GM06990 (cell line): ENCODE results near the gene MS4A15.
"Not testable (repeated sequence)": the region's sequence is repeated elsewhere in the genome, so short reads cannot be mapped to it uniquely, and the experiment has no call there.

Experiments used
- DNase-seq: peaks from one replicate; pipeline ENCODE4 v3.0.0-alpha.2; 2011; ENCODE audit not compliant: insufficient read length; ENCODE audit errors: extremely low read depth
- H3K27me3 ChIP-seq: replicated peaks from 2 replicates; pipeline ENCODE4 v1.6.0; 2011; ENCODE audit warnings: low read length; ENCODE audit not compliant: control insufficient read depth, insufficient read depth
- H3K36me3 ChIP-seq: 2 replicates; pipeline ENCODE4 v1.5.1; 2011; ENCODE audit warnings: low read length; ENCODE audit not compliant: control insufficient read depth, insufficient read depth
- H3K4me3 ChIP-seq: replicated peaks from 2 replicates; pipeline ENCODE4 v1.5.1; 2011; ENCODE audit warnings: low read depth, mild to moderate bottlenecking, control low read depth, low read length
- CTCF ChIP-seq: IDR thresholded peaks from 2 replicates; pipeline ENCODE4 v1.5.1; 2011; ENCODE audit warnings: low read length, control low read depth, mild to moderate bottlenecking, inconsistent platforms; ENCODE audit not compliant: insufficient read depth, poor library complexity, severe bottlenecking

The MS4A15 gene

GRCh38 chr11:60754887-60755286 lies 1.8 kb upstream of the MS4A15 start:
- no peak for DNase-seq
- Histone ChIP-seq H3K4me3 (no peak overlapping the region), H3K36me3 (no peaks in the 10 kb centered on the region), H3K27me3 (no peaks in the 10 kb centered on the region)
- no peak for TF ChIP-seq CTCF

DNA sequence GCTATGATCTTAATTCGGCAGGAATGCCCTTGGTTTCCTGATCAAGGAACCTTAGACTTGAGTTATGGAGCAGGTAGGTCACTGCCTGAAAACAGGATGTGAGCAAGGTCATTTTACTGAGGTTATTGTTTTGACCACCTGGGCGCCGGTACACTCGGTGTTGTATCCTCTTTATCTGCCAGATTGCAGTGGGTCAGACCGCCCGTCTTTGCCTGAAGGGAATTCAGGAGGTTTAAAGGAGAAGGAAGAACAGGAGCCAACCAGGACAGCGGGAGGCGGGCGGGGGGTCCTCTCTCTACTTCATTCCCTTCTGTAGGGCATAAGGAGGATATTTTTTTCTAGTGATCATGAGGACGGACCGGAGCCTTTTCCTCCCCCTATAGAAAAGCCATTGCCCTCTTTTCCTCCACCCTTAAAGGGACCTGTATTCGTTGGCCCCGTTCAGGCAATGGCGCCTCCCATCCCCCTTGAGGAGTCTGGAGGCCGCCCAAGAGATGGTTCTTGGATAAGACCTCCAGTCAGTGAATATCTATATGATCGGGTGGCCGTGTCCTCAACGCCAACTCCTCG lies 649 bp downstream of the MS4A15 start:
- Histone ChIP-seq H3K4me3 (no peak overlapping the region), H3K36me3 (no peaks in the 10 kb centered on the region), H3K27me3 (no peaks in the 10 kb centered on the region)
- no peak for DNase-seq
- no peak for TF ChIP-seq CTCF

GRCh38 chr11:60758671-60759070 lies 2.0 kb downstream of the MS4A15 start:
- DNase-seq, H3K36me3 ChIP-seq, H3K4me3 ChIP-seq, H3K27me3 ChIP-seq: not testable (repeated sequence)

- H3K27me3 ChIP-seq, H3K36me3 ChIP-seq, DNase-seq, H3K4me3 ChIP-seq: not testable (repeated sequence)
These were observed 3.0 kb downstream of the MS4A15 start for GRCh38 chr11:60759438-60760225.

DNA sequence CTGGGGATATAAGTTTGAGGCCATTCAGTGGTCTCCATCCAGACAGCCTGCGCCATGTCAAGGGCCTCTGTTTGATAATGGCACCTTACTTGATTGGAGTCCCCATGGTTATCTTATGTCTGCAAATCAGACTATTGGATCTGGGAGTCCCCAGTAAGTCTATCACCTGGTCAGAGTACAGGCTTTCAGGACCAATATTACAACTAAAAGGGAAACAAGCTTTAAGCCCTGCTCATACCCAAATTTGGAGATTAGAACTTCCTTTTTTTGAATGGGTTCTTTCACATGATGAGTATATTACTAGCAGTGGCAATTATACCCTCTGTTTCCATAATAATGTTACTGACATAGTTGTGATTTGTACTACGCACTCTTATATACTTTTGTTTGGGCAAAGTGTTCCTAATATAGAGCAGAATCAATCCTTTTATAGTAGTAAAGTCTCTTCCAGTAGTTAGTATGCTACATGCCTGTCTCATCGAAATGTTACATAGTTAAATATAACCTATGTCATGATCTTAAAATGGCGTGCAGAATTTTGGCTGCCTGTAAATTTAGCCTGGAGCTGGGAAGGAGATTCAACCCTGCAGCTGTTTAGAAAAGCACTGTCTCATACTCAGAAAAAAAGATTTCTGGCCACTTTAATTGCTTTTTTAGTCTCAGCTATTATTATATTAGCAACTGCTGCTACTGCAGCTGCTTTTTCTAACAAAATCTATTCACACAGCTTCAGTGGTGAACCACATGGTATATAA lies 4.9 kb downstream of the MS4A15 start:
- no peak for DNase-seq
- no peak for TF ChIP-seq CTCF
- H3K36me3 ChIP-seq = no peaks in the 10 kb centered on the region
- H3K27me3 ChIP-seq = no peaks in the 10 kb centered on the region
- no peak overlapping the region for H3K4me3 ChIP-seq

- Histone ChIP-seq H3K36me3 (no peaks in the 10 kb centered on the region), H3K27me3 (no peaks in the 10 kb centered on the region), H3K4me3 (peak overlapping the region; percentile 10)
- DNase-seq = peak; percentile 79
- TF ChIP-seq CTCF = peak; percentile 59
These were observed 6.4 kb downstream of the MS4A15 start for GRCh38 chr11:60762851-60763691.
